ENCODE results near the gene USP9X. TPM values are rescaled to one million over a fixed set of nuclear protein-coding genes. Genes with fewer than 3 reads are reported as not detected.

Gene USP9X
- total RNA-seq, 3 donors from 2014 or later, result 72.1 to 88.9 (median 86.3) TPM

GRCh38 chrX:41043674-41044345, 41.4 kb upstream of the USP9X start:
- intact Hi-C loops (cut with DNase I, micrococcal nuclease), result no loop called here
- no peaks in the 10 kb centered on the region for H3K9me3 ChIP-seq
- ATAC-seq, result no peak
- H3K36me3 ChIP-seq (ENCODE audit: low read depth), result no peaks in the 10 kb centered on the region
- H3K4me1 ChIP-seq (ENCODE audit: low read depth), result peaks cover 2% of the 10 kb centered on the region
- H3K4me3 ChIP-seq, result no peak overlapping the region
- no peak for DNase-seq
- no peak for TF ChIP-seq CTCF (IDR thresholded peaks at IDR 0.05)

GRCh38 chrX:41045960-41046567, 39.2 kb upstream of the USP9X start:
- Histone ChIP-seq H3K36me3 (ENCODE audit: low read depth) (no peaks in the 10 kb centered on the region), H3K4me3 (no peak overlapping the region), H3K4me1 (ENCODE audit: low read depth) (peaks cover 2% of the 10 kb centered on the region), H3K9me3 (no peaks in the 10 kb centered on the region)
- DNase-seq, result no peak
- no peak for TF ChIP-seq CTCF (IDR thresholded peaks at IDR 0.05)
- ATAC-seq, result peak; percentile 50
- intact Hi-C loops (cut with DNase I, micrococcal nuclease), result no loop called here

- intact Hi-C loops (cut with DNase I, micrococcal nuclease), result no loop called here
- ATAC-seq (peak; percentile 89), DNase-seq (peak; percentile 54 to 69 (median 61))
- Histone ChIP-seq H3K4me1 (ENCODE audit: low read depth) (peaks cover 2% of the 10 kb centered on the region), H3K9me3 (no peaks in the 10 kb centered on the region), H3K4me3 (no peak overlapping the region), H3K36me3 (ENCODE audit: low read depth) (no peaks in the 10 kb centered on the region)
- no peak for TF ChIP-seq CTCF (IDR thresholded peaks at IDR 0.05)
These were observed 37.2 kb upstream of the USP9X start for GRCh38 chrX:41047878-41048534.

GRCh38 chrX:41050359-41050758, 34.9 kb upstream of the USP9X start:
- Histone ChIP-seq H3K4me3 (no peak overlapping the region), H3K4me1 (ENCODE audit: low read depth) (peaks cover 2% of the 10 kb centered on the region), H3K36me3 (ENCODE audit: low read depth) (no peaks in the 10 kb centered on the region), H3K9me3 (no peaks in the 10 kb centered on the region)
- intact Hi-C loops (cut with DNase I, micrococcal nuclease), result no loop called here
- no peak for DNase-seq
- ATAC-seq, result no peak
- no peak for TF ChIP-seq CTCF (IDR thresholded peaks at IDR 0.05)

GRCh38 chrX:41051288-41051687, 34.0 kb upstream of the USP9X start:
- ATAC-seq (no peak), DNase-seq (no peak)
- no peak overlapping the region for H3K4me3 ChIP-seq
- H3K9me3 ChIP-seq, result no peaks in the 10 kb centered on the region
- intact Hi-C loops (cut with DNase I, micrococcal nuclease), result no loop called here
- peaks cover 2% of the 10 kb centered on the region for H3K4me1 ChIP-seq (ENCODE audit: low read depth)
- no peaks in the 10 kb centered on the region for H3K36me3 ChIP-seq (ENCODE audit: low read depth)
- no peak for TF ChIP-seq CTCF (IDR thresholded peaks at IDR 0.05)

Data from mucosa of descending colon (tissue), 3 donors.